HG02973 (cell line): ENCODE data around the gene GNA12.

Source experiments
- ATAC-seq: cut with Tn5 transposase; IDR thresholded peaks from one replicate; pipeline ENCODE4 v1.9.1; 2021; ENCODE audit warnings: moderate library complexity; ENCODE audit not compliant: unreplicated experiment

GNA12 gene

DNA sequence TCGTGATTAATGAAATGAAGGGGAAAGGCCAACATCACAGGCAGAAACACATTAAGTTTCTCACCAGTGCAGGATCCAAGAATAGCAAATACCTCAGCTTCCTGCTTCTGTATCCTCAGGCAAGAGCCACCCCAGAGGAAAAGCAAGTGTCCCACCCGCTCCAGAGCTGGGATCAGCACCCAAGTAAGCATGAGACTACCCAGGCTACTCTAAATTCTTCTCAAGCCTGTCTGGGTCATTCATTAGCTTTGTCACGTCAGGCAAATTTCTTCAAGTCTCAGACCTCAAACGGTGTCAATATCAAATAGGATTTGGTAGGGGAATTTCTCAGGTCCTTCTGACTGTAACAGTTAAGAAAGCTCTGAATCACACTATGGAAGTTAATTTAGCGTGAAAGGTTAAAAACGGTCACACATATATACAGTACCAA, 59.0 kb downstream of the GNA12 start:
- no peak for ATAC-seq

DNA sequence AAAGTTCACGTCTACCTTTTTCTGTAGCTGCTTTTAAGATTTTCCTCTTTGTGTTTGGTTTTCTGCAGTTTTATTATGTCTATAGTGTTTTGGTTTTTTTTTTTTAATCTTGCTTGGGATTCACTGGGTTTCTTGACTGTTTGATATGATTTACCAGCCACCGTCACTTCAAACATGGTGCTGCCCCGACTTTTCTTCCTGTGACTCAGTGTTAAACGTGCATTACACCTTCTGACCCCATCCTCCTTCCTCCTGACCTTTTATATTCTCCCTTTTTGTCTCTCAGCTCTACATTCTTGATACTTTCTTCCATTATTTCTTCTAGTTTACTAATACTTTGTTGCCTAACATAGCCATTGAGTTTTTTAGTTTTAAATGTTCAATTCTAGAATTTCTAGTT, 61.5 kb downstream of the GNA12 start:
- ATAC-seq = no peak

DNA sequence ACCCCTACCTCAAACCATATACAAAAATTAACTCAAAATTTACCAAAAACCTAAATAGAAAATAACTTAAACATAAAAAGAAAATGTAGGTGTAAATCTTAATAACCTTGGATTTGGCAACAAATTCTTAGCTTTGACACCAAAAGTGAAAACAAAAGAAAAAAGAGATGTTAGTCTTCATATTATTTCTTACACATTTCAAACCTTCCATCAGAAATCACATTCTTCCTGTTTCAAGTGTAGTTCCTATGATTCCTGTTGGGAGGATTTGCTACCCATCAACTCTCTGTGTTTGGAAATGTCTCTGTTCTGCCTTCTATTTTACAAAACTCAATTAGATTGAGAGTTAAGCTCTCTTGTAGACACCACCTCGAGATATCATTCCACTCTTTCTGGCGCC, 62.0 kb downstream of the GNA12 start:
- ATAC-seq = no peak

DNA sequence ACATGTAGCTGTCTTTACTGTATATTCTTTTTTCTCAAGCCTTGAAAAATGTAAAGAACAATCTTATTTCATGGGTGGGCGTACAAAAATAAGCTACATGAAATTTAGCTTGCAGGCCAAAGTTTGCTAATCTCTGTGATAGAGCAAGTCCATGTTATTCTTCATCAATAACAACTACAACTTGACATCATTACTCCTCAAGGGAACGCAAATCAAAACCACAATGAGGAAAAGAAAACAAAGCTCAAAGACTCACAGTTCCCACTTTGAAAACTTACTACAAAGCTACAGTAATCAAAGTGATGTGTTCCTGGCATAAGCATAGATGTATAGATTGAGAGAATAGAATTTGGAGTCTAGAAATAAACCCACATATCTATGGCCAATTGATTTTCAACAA, 62.5 kb downstream of the GNA12 start:
- no peak for ATAC-seq

DNA sequence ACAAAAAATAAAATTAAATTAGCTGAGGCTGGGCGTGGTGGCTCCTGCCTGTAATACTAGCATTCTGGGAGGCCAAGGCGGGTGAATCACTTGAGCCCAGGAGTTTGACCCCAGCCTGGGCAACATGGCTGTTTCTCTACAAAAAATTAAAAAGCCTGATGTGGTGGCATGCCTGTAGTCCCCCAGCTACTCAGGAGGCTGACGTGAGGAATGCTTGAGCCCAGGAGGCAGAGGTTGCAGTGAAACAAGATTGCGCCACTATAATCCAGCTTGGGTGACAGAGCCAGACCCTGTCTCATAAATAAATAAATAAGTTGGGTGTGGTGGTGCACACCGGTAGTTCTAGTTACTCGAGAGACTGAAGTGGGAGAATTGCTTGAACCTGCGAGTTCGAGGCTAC, 65.1 kb downstream of the GNA12 start:
- ATAC-seq = no peak

DNA sequence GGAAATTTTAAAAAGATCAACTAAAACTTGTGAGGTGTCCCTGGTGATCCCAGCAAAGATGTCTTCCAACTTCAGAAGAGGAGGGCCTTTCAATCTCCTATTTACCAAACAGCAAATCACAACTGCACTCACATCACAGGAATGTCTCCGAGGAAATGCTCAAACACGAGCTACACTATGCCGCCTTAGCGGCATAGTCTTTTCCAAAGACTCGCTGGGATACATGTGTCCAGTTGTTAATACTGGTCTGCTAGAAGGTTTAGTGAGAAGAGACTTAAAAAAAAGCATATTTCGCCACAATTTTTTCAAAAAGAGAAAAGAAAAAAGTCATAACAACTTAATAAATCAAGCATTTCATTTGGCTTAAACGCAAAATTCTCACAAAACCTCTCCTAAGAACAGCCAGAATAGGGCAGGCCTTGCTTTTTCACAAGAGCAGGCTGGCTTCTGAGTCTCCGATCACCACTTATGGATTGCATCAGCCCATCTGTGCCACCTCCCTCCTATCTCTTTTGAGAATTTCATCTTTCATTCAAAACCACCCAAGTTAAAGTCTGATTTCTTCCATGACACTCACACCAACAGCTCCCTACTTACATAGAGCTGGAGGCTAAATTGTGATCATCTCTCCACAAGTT, 66.1 kb downstream of the GNA12 start:
- no peak for ATAC-seq

DNA sequence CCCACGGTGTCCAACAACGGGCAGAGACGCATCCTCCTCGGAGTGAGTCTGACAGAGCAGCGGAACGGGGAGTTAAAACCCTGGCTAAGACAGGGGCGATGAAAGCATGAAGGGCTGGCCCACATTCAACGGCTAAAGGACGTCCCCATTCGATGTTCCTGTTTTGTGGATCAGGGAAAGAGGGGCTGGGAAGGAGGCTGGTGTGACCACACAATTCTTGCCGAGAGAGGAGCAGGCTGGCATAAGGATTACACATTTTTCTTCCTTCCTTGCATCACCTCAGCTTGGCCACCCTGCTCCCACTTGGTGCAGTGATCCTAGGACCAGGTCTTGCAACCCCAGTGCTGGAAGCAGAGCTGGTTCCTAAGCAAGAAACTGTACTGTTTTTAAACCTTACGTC, 67.7 kb downstream of the GNA12 start:
- no peak for ATAC-seq

DNA sequence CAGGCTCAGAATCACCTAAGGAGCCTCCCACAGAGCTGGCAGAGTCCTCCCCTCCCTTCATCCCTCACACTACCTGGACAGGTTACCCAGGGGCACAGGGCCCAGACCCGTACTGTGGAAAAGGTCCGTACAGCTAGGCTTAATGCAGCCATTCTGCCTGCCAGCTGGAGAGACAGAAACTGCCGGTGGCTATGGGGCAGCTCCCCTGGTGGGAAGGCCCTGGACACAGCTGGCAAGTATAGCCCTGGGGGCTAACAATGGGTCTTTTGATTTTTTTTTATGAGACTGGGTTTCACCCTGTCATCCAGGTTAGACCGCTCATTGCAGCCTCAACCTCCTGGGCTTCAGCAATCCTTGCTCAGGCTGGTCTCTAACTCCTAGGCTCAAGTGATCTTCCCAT, 68.3 kb downstream of the GNA12 start:
- no peak for ATAC-seq

DNA sequence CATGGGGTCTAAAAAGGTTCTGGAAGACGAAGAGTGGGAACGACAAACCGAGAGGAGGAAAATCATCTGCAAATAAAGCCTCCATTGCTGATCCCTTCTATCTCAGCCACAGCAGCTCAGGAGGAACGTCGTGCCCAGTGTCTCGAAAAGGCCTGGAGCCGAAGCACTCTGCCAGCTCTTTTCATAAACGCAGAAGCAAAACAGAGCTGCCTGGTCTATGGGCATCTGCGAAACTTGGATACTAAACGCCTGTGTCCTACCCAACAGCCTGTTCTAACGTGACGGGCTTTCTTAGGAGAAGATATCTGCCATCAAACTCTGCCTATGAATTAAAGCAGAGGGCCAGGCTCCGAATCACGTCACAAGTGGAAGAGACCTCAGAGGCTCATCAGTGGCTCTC, 68.7 kb downstream of the GNA12 start:
- ATAC-seq = no peak

DNA sequence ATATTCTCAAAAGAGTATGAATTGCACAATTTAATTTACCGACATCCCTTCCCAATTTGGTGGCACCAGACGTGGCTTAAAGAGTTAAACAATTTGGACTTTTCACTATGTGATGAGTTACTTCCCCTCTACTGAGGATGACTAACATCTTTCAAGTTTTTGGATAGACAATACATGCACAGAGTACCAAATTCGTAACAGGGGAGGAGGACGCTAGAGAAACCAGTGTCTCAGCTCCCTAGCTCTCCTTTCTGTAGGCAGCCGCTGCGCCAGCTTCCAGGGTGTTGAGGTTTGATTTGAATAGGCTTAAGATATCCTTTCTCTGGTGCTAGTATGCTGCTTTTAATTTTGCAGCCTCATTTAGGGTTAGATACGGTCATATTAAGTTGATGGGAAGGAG, 69.2 kb downstream of the GNA12 start:
- ATAC-seq = no peak

DNA sequence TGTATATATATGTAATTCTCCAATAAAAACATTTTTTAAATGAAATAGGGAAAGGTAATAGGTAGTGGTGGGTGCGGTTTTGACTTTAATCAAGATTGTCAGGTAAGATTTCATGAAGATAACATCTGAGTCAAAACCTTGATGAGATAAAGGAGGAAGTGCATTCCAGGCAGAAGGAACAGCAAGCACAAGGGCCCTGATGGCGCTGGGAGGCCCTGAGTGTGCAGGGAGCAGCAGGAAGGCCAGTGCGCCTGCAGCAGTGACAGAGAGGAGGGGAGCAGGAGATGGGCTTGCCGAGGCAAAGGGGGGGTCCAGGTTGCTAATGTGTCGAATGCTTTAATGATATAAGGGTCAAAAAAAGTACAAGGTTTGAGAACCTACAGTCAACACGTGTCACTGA, 69.8 kb downstream of the GNA12 start:
- ATAC-seq = no peak

DNA sequence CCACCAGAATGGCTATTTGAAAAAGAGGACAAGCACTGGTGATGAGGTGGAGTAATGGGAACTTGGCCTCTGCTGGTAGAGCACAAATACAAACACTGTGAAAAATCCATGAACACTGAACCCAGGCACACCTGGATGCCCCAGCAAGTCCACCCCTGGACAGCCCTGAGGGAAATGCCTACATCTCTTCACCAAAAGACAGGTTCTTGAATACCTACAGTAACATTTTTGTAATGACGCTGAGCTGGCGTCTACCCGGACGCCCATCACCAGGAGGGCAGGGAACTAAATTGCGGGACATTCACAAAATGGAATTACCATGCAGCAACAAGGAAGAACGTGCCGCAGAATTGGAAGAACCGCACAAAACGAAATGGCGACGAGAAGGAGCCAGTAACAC, 70.5 kb downstream of the GNA12 start:
- no peak for ATAC-seq

DNA sequence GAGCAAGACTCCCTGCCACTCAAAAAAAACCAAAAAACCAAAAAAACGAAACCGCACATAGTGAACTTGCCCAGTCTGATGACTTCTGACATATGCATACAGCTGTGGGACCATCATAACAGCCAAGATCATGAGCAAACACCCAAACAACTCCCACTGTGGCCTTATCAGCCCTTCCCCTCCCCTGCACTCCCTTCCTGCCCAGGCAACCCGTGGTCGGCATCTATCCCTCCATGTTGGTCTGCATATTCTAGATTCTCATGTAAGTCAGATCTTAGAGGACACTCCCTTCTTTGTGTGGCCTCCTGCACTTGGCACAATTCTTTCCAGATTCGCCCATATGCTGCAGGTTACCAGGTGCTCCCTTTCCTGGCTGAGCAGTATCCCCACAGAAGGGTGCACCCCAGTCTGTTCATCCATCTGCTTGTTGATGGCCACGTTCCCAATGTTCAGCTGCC, 72.8 kb downstream of the GNA12 start:
- ATAC-seq = no peak

DNA sequence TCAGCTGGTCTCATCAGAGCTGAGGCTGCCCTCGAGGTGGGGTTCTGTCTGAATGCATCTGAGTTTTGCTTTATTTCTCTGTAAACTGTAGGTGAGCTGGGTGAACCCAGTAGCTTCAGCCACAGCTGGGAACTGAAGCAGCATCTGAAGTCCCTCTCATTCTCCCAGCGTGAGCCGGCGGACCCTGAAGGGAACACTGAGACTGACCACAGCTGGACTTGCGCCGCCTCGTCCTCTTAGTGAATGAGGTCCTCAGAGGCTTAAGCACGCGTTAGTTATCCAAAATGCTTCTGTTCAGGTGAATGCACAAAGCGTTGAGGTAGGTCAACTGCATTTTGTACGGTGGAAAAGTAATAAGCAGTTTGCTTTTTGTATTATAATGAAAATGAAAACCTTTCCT, 79.5 kb downstream of the GNA12 start:
- ATAC-seq = no peak

DNA sequence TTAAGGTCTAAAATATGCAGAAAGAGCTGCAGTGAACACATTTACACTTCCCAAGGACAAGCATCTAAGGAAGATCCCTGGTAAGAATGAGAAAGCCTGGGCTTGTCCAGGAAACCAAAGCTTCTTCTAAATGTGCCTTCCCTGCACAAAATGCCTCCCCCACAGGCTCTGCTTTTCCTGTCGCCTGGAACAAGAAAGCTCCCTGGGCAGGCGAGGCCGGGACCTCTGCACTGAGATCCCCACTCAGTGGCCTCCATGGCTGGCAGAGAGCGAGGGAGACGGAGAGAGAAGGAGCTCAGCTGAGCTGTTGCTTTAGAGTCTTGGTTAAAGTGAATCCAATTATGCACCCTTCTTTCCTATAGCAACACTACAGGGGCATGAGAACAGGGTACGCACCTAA, 80.5 kb downstream of the GNA12 start:
- ATAC-seq = no peak

DNA sequence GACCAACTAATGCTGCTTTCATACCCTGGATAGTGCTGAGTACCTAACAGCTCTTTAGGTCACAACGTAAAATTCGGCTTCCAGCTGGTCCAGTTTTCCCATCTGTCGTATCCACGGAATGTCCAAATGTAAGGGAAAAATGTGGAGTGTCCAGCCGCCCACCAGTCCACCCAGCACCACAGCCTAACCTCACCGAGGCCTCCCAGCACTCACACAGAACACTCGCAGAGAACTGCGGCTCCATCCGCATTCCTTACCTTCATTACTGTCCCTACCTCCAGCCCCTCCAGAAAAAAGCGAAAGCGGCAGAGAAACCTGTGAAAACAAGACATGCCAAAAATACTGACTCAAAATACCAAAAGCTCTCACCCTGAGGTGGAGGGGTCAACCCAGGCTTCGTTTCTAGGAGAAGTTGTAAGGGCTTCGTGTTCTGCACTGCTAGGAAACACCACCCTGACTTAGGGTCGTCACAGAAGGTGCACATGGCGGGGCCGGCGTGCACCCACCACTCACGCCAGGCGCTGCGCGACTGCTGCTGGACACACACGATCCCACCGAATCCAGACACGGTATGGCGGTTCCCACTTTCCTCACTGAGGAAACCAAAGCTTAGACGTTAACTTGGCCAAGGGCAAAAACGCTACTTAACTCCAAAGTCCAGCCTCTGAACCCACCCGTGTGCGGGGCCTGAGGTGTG, 82.2 kb downstream of the GNA12 start:
- ATAC-seq = no peak

DNA sequence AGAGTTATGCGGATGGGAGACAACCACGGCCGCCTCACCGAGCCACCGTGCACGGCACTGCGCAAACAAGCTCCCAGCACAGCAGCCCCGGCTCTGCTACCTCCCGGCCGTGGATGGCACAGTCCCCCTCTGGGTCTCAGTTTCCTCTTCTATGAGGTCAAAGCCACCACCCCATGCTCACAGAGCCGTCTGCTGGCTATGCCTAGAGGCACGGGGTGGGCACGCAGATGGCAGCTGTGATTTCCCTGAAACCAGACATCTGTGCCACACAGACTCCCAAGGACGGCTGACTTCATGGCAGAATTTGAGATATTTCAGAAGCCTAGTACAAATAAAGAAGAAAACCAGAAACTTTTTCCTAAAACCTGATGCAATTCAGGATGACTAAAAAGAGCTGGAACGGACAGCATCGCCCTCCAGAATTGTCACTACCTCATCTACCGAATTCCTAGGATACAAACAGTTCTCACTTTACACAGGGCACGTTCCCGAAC, 82.9 kb downstream of the GNA12 start:
- ATAC-seq = no peak

DNA sequence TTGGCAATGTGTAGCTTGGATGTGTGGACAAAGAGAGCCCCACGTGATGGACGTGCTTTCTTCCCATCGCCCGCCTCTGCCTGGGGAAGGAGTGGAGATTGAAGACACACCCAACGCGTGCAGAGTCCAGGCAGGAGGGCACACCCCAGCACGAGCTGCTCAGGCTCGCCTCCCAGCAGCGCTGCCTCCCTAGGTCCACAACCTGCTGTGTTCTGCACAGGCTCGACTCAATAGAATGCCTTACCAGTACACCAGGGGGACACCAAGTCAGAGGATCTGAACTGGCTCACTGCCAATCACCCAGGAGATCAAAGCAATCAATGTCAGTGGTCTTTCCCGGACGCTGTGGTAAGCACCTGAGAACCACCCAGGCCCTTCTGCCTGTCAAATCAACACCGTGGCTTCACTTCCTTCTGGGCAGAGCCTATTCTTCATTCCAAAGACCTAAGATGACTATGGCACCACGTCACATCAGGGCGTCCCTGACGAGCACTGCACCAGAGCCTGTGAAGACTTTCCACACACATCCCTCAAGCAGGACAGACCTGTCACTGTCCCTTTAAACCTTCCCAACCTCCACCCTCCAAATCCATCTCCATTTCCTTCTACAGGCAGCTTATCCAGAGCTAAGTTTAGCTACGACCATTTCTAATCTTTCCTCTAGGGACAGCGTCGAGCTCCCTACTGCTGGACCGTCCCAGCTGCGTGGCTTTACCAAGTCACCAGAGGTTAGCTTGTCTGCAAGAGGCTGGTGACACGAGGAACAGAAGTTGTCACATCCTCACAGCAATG, 83.8 kb downstream of the GNA12 start:
- ATAC-seq = no peak

DNA sequence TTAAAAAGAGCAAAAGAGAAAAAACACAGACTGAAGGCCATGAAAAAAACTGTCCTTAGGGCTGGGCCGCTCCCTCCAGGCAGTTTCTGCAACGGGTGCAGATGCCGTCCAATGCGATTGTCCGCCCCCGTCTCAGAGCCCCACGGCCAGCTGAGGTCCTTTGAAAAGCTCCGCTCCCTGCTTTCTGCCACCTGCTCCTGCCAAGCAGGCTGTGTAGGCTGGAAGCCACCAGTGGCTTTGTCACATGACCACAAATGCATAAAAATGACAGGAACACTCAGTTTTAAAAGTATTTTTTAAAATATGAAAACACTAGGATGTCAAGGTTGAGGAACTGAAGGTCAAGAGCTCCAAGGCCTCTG, 84.4 kb downstream of the GNA12 start:
- no peak for ATAC-seq

DNA sequence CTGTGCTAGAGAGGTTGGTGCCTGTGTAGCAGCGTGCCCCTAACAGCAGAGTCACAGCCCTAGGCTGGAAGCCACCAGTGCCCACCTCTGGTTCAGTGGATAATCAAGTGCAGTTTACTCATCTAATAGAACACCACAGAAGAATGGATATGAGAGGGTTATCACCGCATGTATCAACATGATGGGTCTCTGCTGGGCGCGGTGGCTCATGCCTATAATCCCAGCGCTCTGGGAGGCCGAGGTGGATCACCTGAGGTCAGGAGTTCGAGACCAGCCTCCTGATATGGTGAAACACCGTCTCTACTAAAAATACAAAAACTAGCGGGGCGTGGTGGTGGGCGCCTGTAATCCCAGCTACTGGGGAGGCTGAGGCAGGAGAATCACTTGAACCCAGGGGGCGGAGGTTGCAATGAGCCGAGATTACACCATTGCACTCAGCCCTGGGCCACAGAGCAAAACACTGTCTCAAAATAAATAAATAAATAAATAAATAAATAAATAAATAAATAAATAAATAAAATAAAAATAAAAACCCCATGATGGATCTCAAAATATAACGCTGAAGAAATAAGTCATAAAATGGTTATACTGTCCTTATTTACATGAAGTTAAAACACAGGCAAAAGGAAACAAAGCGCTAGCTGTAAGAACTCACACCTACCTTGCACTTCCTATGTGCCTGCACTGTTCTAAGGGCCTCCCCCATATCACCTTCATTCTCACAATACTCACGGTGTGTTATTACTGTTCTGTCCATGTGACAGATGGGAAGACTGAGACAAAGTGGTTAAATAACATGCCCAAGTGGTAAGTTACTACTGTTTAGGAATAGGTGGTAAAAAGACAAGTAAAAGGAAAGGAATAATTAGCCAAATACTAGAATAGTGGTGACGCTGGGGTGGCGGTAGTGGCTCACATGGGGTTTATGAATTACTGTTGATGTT, 85.2 kb downstream of the GNA12 start:
- ATAC-seq = no peak
